Kidney (tissue), 14 donors: Measurements from ENCODE around the gene TSSK3. TPM values are rescaled to one million over a fixed set of nuclear protein-coding genes. Genes with fewer than 3 reads are reported as not detected.

Experiments used
- DNase-seq, 5 donors: peaks; one replicate each; pipeline ENCODE4 v3.0.0-alpha.2; 2013 to 2020
- FAIRE-seq: peaks from 2 replicates; lab custom pipeline; 2012; peaks lifted over from hg19 to GRCh38; lab: Jason Lieb, UNC
- H3K27ac ChIP-seq, 2 donors: one replicate each; pipeline ENCODE4 v1.7.0; 2013; ENCODE audit warnings: low read depth in 2 of 2, low read length in 2 of 2, inconsistent platforms in 1 of 2
- H3K27me3 ChIP-seq: one replicate; pipeline ENCODE4 v1.7.1; 2013; ENCODE audit warnings: low read length, inconsistent platforms; ENCODE audit not compliant: control insufficient read depth, insufficient read depth
- H3K36me3 ChIP-seq, 3 donors: one replicate each; pipeline versions ENCODE4 v1.7.0 to v1.7.1; 2013; ENCODE audit warnings: low read length in 3 of 3, control low read depth in 1 of 3, inconsistent platforms in 1 of 3; ENCODE audit not compliant: insufficient read depth in 3 of 3, control insufficient read depth in 2 of 3
- H3K4me1 ChIP-seq, 3 donors: one replicate each; pipeline versions ENCODE4 v1.7.0 to v1.7.1; 2013; ENCODE audit warnings: low read length in 3 of 3, inconsistent platforms in 1 of 3, low read depth in 1 of 3; ENCODE audit not compliant: control insufficient read depth in 2 of 3, insufficient read depth in 2 of 3
- H3K4me3 ChIP-seq, 3 donors: one replicate each; pipeline versions ENCODE4 v1.7.0 to v1.8.1; 2013; ENCODE audit warnings: low read length in 3 of 3, control low read depth in 1 of 3, inconsistent platforms in 1 of 3
- H3K9ac ChIP-seq, 3 donors: one replicate each; pipeline versions ENCODE4 v1.7.0 to v1.7.1; 2013; ENCODE audit warnings: low read length in 3 of 3, control low read depth in 1 of 3, inconsistent platforms in 1 of 3
- H3K9me3 ChIP-seq, 3 donors: one replicate each; pipeline versions ENCODE4 v1.7.0 to v1.7.1; 2013; ENCODE audit warnings: low read length in 3 of 3, control low read depth in 1 of 3, inconsistent platforms in 1 of 3; ENCODE audit not compliant: control insufficient read depth in 2 of 3, insufficient read depth in 1 of 3
- CTCF ChIP-seq: IDR thresholded peaks from 3 replicates; pipeline ENCODE4 v1.5.1; 2012; ENCODE audit warnings: mild to moderate bottlenecking, moderate library complexity, borderline replicate concordance; ENCODE audit not compliant: insufficient read depth; ENCODE audit errors: extremely low read depth
- intact Hi-C: fragments of 100-400 bp; cut with DNase I; formaldehyde crosslinking; loops from one replicate; pipeline ENCODE4 v1.11.1; 2022
- polyA plus RNA-seq: library from polyadenylated mRNA; stranded (reverse); fragments of 350-450 nt; fragmentation: Illumina TruSeq; extraction: RNeasy Lipid Tissue Mini Kit (QIAGEN cat#74804); gene quantifications from one replicate; pipeline ENCODE4 v1.2.3, GENCODE V29; 2014; ENCODE audit warnings: low read depth, low replicate concordance; ENCODE audit not compliant: insufficient read depth
- total RNA-seq: library from RNA; stranded (reverse); fragmentation: NEBNext Ultra II Directional; extraction: Animal tissue kit (Norgen Biotek cat#: 25700); gene quantifications from one replicate; pipeline ENCODE4 v1.2.1, GENCODE V29; 2021
- donor health status: control.
- donor health status: control.
- donor health status: control.
- donor health status: control.
- donor health status: control.
- donor health status: DM: yes; HTN: yes; CAD: no.
- donor health status: Normal renal cell carcinoma (clear cell type).

The TSSK3 gene
- total and polyA plus RNA-seq, 2 donors from 2014 or later: 4.3 TPM; not detected in 1

DNA sequence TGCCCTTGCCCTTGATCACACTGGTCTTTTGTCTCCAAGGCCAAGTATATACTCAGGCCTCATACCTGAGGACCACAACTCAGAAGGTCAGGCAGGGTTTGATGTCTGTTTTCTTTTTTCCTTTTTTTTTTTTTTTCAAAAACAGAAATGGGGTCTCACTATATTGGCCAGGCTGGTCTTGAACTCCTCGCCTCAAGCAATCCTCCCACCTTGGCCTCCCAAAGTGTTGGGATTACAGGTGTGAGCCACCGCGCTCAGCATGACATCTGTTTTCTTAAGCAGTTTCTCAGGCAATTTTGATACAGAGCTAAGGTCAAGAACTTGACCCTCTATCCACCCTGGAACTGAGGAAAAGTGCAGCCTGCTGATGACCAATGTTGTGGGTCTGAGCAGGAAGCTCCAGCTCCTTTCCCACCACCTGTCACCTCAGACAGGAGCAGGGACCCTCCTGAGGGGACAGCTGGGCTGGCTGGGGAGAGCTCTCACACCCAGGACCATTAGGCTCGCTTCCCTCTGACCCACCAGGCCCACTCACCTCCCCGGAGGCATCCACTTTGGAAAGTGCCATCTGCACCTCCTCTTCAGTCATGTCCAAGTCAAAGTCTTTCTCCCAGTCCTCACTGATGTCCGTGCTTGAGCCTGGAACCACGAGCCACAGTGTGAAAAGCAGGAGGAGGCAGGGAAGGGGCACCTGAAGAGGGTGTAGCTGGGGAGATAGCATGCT, 5.7 kb downstream of the TSSK3 start:
- intact Hi-C loops: no loop called here
- H3K36me3 ChIP-seq: peaks cover 10 to 40% (median 40%) of the 10 kb centered on the region in 3 donors

GRCh38 chr1:32372149-32372756, 9.9 kb downstream of the TSSK3 start:
- Histone ChIP-seq H3K9me3 (no peaks in the 10 kb centered on the region), H3K4me3 (no peak overlapping the region), H3K27ac (no peak overlapping the region), H3K27me3 (no peaks in the 10 kb centered on the region), H3K36me3 (peaks cover 10 to 67% (median 34%) of the 10 kb centered on the region in 3 donors), H3K9ac (no peak overlapping the region), H3K4me1 (no peaks in the 10 kb centered on the region)
- DNase-seq: no peak
- FAIRE-seq: no peak
- no peak for TF ChIP-seq CTCF
- intact Hi-C loops: no loop called here

More for the DNA sequence above, 5.7 kb downstream of the TSSK3 start:
- H3K4me3 ChIP-seq: no peak overlapping the region
- no peaks in the 10 kb centered on the region for H3K9me3 ChIP-seq
- no peaks in the 10 kb centered on the region for H3K27me3 ChIP-seq
- no peak for TF ChIP-seq CTCF
- no peak for FAIRE-seq
- no peak for DNase-seq
- no peak overlapping the region for H3K27ac ChIP-seq
- no peaks in the 10 kb centered on the region for H3K4me1 ChIP-seq
- H3K9ac ChIP-seq: no peak overlapping the region

GRCh38 chr1:32373996-32374592, 11.8 kb downstream of the TSSK3 start:
- peaks cover 3 to 66% (median 34%) of the 10 kb centered on the region in 3 donors for H3K36me3 ChIP-seq
- no peak overlapping the region for H3K9ac ChIP-seq
- H3K9me3 ChIP-seq: no peaks in the 10 kb centered on the region
- H3K27me3 ChIP-seq: no peaks in the 10 kb centered on the region
- no peak overlapping the region for H3K4me3 ChIP-seq
- H3K27ac ChIP-seq: no peak overlapping the region
- DNase-seq: no peak
- intact Hi-C loops: no loop called here
- FAIRE-seq: no peak
- no peaks in the 10 kb centered on the region for H3K4me1 ChIP-seq
- TF ChIP-seq CTCF: no peak
